H9 (cell line): ENCODE measurements around the gene RMI2. TPM values are rescaled to one million over a fixed set of nuclear protein-coding genes. Genes with fewer than 3 reads are reported as not detected.

Source experiments
- DNase-seq: peaks from one replicate; pipeline ENCODE4 v3.0.0-alpha.2; 2017
- H2AFZ ChIP-seq: one replicate; pipeline ENCODE4 v1.6.1; 2013; ENCODE audit warnings: mild to moderate bottlenecking, low read length, control low read depth, moderate library complexity
- H2AK5ac ChIP-seq: 2 replicates; pipeline ENCODE4 v1.6.1; 2013; ENCODE audit warnings: low read length, control low read depth, mixed read lengths; ENCODE audit not compliant: insufficient read length
- H2BK120ac ChIP-seq: one replicate; pipeline ENCODE4 v1.6.1; 2013; ENCODE audit warnings: low read depth, mild to moderate bottlenecking, low read length, control low read depth, inconsistent platforms; ENCODE audit not compliant: poor library complexity, severe bottlenecking
- H2BK12ac ChIP-seq: 2 replicates; pipeline ENCODE4 v1.6.1; 2013; ENCODE audit warnings: low read length, control low read depth, mixed read lengths, low read depth; ENCODE audit not compliant: insufficient read length
- H2BK15ac ChIP-seq: 2 replicates; pipeline ENCODE4 v1.6.1; 2013; ENCODE audit warnings: low read depth, low read length, control low read depth
- H2BK20ac ChIP-seq: one replicate; pipeline ENCODE4 v1.6.1; 2013; ENCODE audit warnings: low read depth, mild to moderate bottlenecking, low read length, control low read depth, inconsistent platforms; ENCODE audit not compliant: poor library complexity, severe bottlenecking
- H2BK5ac ChIP-seq: 2 replicates; pipeline ENCODE4 v1.6.1; 2013; ENCODE audit warnings: low read length, control low read depth, mixed read lengths; ENCODE audit not compliant: insufficient read length
- H3K14ac ChIP-seq: 2 replicates; pipeline ENCODE4 v1.6.1; 2013; ENCODE audit warnings: low read length, control low read depth; ENCODE audit not compliant: insufficient read depth
- H3K18ac ChIP-seq: 2 replicates; pipeline ENCODE4 v1.6.1; 2013; ENCODE audit warnings: low read depth, mild to moderate bottlenecking, mixed read lengths, low read length, control low read depth; ENCODE audit not compliant: insufficient read length
- H3K23ac ChIP-seq: 2 replicates; pipeline ENCODE4 v1.6.1; 2013; ENCODE audit warnings: low read length, control low read depth, mixed read lengths, low read depth; ENCODE audit not compliant: insufficient read length
- H3K23me2 ChIP-seq: 2 replicates; pipeline ENCODE4 v1.6.1; 2013; ENCODE audit warnings: low read depth, mild to moderate bottlenecking, mixed read lengths, low read length, control low read depth; ENCODE audit not compliant: insufficient read length, poor library complexity, severe bottlenecking
- H3K27ac ChIP-seq: 2 replicates; pipeline ENCODE4 v1.5.1; 2013; ENCODE audit warnings: low read length, control low read depth, mixed read lengths, low read depth; ENCODE audit not compliant: insufficient read length
- H3K27me3 ChIP-seq: 2 replicates; pipeline ENCODE4 v1.6.1; 2013; ENCODE audit warnings: low read length, control low read depth, inconsistent platforms; ENCODE audit not compliant: insufficient read depth
- H3K4ac ChIP-seq: 2 replicates; pipeline ENCODE4 v1.6.1; 2013; ENCODE audit warnings: low read depth, mild to moderate bottlenecking, control low read depth, inconsistent platforms, low read length, moderate library complexity
- H3K4me1 ChIP-seq: 2 replicates; pipeline ENCODE4 v1.6.1; 2013; ENCODE audit warnings: low read length, control low read depth, inconsistent platforms; ENCODE audit not compliant: insufficient read depth
- H3K4me2 ChIP-seq: 2 replicates; pipeline ENCODE4 v1.6.1; 2013; ENCODE audit warnings: low read length, control low read depth, mixed read lengths; ENCODE audit not compliant: insufficient read length, insufficient read depth
- H3K56ac ChIP-seq: 2 replicates; pipeline ENCODE4 v1.6.1; 2013; ENCODE audit warnings: low read depth, mild to moderate bottlenecking, mixed read lengths, low read length, control low read depth; ENCODE audit not compliant: insufficient read length
- H3K79me1 ChIP-seq: 2 replicates; pipeline ENCODE4 v1.6.1; 2013; ENCODE audit warnings: low read depth, mild to moderate bottlenecking, moderate library complexity, low read length, control low read depth, inconsistent platforms; ENCODE audit not compliant: insufficient read depth, poor library complexity, severe bottlenecking
- H3K79me2 ChIP-seq: 2 replicates; pipeline ENCODE4 v1.6.1; 2013; ENCODE audit warnings: low read length, control low read depth, inconsistent platforms; ENCODE audit not compliant: insufficient read depth
- H3K9ac ChIP-seq: 2 replicates; pipeline ENCODE4 v1.6.1; 2013; ENCODE audit warnings: low read length, control low read depth, mixed read lengths; ENCODE audit not compliant: insufficient read length; ENCODE audit errors: extremely low read depth
- H3K9me3 ChIP-seq: one replicate; pipeline ENCODE4 v1.6.1; 2013; ENCODE audit warnings: low read depth, low read length, inconsistent platforms; ENCODE audit not compliant: control insufficient read depth
- H3T11ph ChIP-seq: one replicate; pipeline ENCODE4 v1.6.1; 2013; ENCODE audit warnings: mild to moderate bottlenecking, low read length, control low read depth, inconsistent platforms
- H4K20me1 ChIP-seq: one replicate; pipeline ENCODE4 v1.6.1; 2013; ENCODE audit not compliant: control insufficient read depth, insufficient read length, insufficient read depth
- H4K5ac ChIP-seq: 2 replicates; pipeline ENCODE4 v1.6.1; 2013; ENCODE audit warnings: low read depth, mild to moderate bottlenecking, mixed read lengths, low read length, control low read depth; ENCODE audit not compliant: insufficient read length
- H4K8ac ChIP-seq: replicated peaks from 2 replicates; pipeline ENCODE4 v1.6.1; 2013; ENCODE audit warnings: low read length, control low read depth, mixed read lengths, low read depth; ENCODE audit not compliant: insufficient read length
- H4K91ac ChIP-seq: 2 replicates; pipeline ENCODE4 v1.6.1; 2013; ENCODE audit warnings: low read depth, mild to moderate bottlenecking, moderate library complexity, mixed read lengths, low read length, control low read depth; ENCODE audit not compliant: insufficient read length
- H3K27ac Mint-ChIP-seq, 3 experiments: 2 replicates in 2 of 3; 3 replicates in 1 of 3; pipeline ENCODE4 v1.8.0; 2020 to 2021; ENCODE audit warnings: mixed read lengths in 3 of 3, mild to moderate bottlenecking in 1 of 3, moderate library complexity in 1 of 3
- H3K27me3 Mint-ChIP-seq: 2 replicates; pipeline ENCODE4 v1.8.0; 2021; ENCODE audit warnings: low read depth, mild to moderate bottlenecking, moderate library complexity, mixed read lengths
- H3K36me3 Mint-ChIP-seq, 3 experiments: 2 replicates in 2 of 3; 3 replicates in 1 of 3; pipeline ENCODE4 v1.8.0; 2020 to 2021; ENCODE audit warnings: low read depth in 3 of 3, mixed read lengths in 3 of 3; ENCODE audit not compliant: insufficient read depth in 1 of 3
- H3K4me1 Mint-ChIP-seq, 2 experiments: 2 replicates each; pipeline ENCODE4 v1.8.0; 2020; ENCODE audit warnings: mixed read lengths in 2 of 2
- H3K4me3 Mint-ChIP-seq, 2 experiments: 2 replicates in 1 of 2; 3 replicates in 1 of 2; pipeline ENCODE4 v1.8.0; 2020 to 2021; ENCODE audit warnings: mild to moderate bottlenecking in 2 of 2, mixed read lengths in 2 of 2, moderate library complexity in 1 of 2
- H3K9me3 Mint-ChIP-seq, 2 experiments: 2 replicates in 1 of 2; 3 replicates in 1 of 2; pipeline ENCODE4 v1.8.0; 2020; ENCODE audit warnings: mild to moderate bottlenecking in 2 of 2, mixed read lengths in 2 of 2, moderate library complexity in 1 of 2
- WGBS: extraction: QIAGEN DNeasy Blood & Tissue Kit; methylation state at CpG from one replicate; pipeline ENCODE4 v1.1.7; 2013; ENCODE audit warnings: missing lambda C conversion rate, low lambda C conversion rate, mixed read lengths; ENCODE audit not compliant: insufficient read length; ENCODE audit errors: extremely low coverage; 5-methylcytosine and 5-hydroxymethylcytosine counted together
- total RNA-seq: library from RNA; stranded (reverse); gene quantifications from 2 replicates; pipeline ENCODE4 v1.2.1, GENCODE V29; 2021
- TF ChIP-seq, protein P1 (sequence below): fragments of 200-600 bp; sonication (generic); conservative IDR thresholded peaks from 3 replicates; pipeline ENCODE4 v1.8.0; 2021; ENCODE audit warnings: antibody characterized with exemption, mild to moderate bottlenecking

The RMI2 gene
- total RNA-seq, 1 experiment from 2014 or later: 57.6 TPM

DNA sequence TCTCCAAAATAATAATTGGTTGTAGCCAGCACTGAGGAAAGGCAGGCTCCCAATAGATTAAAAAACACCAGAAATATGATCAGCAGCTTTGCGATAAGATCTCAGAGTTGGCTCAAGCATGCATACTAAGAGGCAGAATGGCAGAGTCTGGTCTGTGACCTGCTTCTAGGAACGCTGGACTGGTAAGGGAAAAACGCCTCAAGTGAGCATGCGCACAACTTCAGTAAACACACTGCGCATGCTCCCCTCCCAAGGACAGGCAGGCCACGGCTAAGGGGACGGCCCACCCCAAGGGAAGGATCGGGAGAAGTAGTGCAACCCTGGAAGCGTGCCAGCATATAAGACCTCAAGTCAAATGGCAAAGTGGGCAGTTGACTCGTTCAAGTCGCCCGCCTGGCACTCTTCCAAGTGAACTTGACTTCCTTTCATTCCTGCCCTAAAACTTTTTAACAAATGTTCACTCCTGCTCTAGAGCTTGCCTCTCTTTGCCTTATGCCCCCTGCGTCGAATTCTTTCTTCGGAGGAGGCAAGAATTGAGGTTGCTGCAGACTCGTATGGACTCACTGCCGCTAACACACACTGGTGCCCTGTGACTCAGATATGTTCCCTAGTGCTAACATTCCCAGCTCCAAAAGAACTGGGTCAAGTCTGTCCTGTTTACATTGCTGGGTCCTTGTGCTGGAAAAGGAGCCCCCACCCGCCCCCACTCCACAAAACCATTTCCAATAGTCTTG, 41.7 kb upstream of the RMI2 start:
- no peak overlapping the region for H3T11ph ChIP-seq
- H4K20me1 ChIP-seq: no peaks in the 10 kb centered on the region
- H3K27me3 Mint-ChIP-seq: no peaks in the 10 kb centered on the region; the same call in 1 of the 2 replicates
- H3K27ac ChIP-seq: no peak overlapping the region
- H4K91ac ChIP-seq: no peak overlapping the region
- 0 out of 7 replicates have a peak overlapping the region, but pooled peaks of 1 of the 3 experiments have one; percentile 29 for H3K27ac Mint-ChIP-seq
- DNase-seq: no peak
- no peak overlapping the region for H3K4me3 Mint-ChIP-seq
- H3K79me1 ChIP-seq: no peaks in the 10 kb centered on the region
- H3K79me2 ChIP-seq: 0 out of 2 replicates have a peak, but pooled peaks cover 2% of the 10 kb centered on the region
- no peak overlapping the region for H3K23ac ChIP-seq
- TF ChIP-seq, protein P1, sequence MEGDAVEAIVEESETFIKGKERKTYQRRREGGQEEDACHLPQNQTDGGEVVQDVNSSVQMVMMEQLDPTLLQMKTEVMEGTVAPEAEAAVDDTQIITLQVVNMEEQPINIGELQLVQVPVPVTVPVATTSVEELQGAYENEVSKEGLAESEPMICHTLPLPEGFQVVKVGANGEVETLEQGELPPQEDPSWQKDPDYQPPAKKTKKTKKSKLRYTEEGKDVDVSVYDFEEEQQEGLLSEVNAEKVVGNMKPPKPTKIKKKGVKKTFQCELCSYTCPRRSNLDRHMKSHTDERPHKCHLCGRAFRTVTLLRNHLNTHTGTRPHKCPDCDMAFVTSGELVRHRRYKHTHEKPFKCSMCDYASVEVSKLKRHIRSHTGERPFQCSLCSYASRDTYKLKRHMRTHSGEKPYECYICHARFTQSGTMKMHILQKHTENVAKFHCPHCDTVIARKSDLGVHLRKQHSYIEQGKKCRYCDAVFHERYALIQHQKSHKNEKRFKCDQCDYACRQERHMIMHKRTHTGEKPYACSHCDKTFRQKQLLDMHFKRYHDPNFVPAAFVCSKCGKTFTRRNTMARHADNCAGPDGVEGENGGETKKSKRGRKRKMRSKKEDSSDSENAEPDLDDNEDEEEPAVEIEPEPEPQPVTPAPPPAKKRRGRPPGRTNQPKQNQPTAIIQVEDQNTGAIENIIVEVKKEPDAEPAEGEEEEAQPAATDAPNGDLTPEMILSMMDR: no peak
- H2BK15ac ChIP-seq: no peak overlapping the region
- no peak overlapping the region for H2AK5ac ChIP-seq
- no peaks in the 10 kb centered on the region; a peak in 1 of 5 replicates for H3K9me3 Mint-ChIP-seq
- H3K23me2 ChIP-seq: no peaks in the 10 kb centered on the region
- no peaks in the 10 kb centered on the region for H3K27me3 ChIP-seq
- H2AFZ ChIP-seq: no peak overlapping the region
- H3K56ac ChIP-seq: no peak overlapping the region
- H3K4me2 ChIP-seq: no peak overlapping the region
- H3K4me1 Mint-ChIP-seq: peaks cover 4 to 8% of the 10 kb centered on the region in 2 experiments
- H2BK20ac ChIP-seq: no peak overlapping the region
- peaks cover 0 to 1% (median 0%) of the 10 kb centered on the region in 3 experiments; a peak in 1 of 7 replicates for H3K36me3 Mint-ChIP-seq
- no peaks in the 10 kb centered on the region for H3K9me3 ChIP-seq
- no peak overlapping the region for H4K8ac ChIP-seq
- H3K18ac ChIP-seq: no peak overlapping the region
- no peak overlapping the region for H2BK5ac ChIP-seq
- H3K14ac ChIP-seq: no peak overlapping the region
- no peak overlapping the region for H3K9ac ChIP-seq
- H4K5ac ChIP-seq: no peak overlapping the region
- no CpG with 5 or more reads among the region's 18 CpGs for WGBS
- no peak overlapping the region for H2BK12ac ChIP-seq
- no peaks in the 10 kb centered on the region for H3K4me1 ChIP-seq
- H2BK120ac ChIP-seq: no peak overlapping the region
- H3K4ac ChIP-seq: no peak overlapping the region
